GM21367 (cell line): ENCODE data around the gene FAM234A.
"Not testable (repeated sequence)": the region's sequence is repeated elsewhere in the genome, so short reads cannot be mapped to it uniquely, and the experiment has no call there.

Experiments used
- ATAC-seq: cut with Tn5 transposase; IDR thresholded peaks from one replicate; pipeline ENCODE4 v1.9.1; 2021; ENCODE audit not compliant: unreplicated experiment

The FAM234A gene

DNA sequence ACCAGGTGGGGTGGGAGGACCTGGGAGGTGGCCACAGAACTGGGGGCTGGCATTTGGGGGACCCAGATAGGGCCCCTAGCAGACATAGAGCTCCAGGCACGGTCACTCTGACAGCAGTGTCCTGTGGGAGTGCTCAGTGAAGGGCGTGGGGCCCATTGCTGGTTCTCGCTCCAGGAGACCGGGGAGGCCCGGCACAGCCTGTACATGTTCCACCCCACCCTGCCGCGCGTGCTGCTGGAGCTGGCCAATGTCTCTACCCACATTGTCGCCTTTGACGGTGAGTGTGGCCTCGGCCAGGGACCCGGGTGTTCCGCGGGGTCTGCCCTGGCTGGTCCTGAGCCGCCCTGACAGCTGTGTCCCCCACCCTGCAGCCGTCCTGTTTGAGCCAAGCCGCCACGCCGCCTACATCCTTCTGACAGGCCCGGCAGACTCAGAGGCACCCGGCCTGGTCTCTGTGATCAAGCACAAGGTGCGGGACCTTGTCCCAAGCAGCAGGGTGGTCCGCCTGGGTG lies 29.9 kb downstream of the FAM234A start:
- no peak for ATAC-seq

- no peak for ATAC-seq
Measured at GRCh38 chr16:265002-265529, 30.4 kb downstream of the FAM234A start.

DNA sequence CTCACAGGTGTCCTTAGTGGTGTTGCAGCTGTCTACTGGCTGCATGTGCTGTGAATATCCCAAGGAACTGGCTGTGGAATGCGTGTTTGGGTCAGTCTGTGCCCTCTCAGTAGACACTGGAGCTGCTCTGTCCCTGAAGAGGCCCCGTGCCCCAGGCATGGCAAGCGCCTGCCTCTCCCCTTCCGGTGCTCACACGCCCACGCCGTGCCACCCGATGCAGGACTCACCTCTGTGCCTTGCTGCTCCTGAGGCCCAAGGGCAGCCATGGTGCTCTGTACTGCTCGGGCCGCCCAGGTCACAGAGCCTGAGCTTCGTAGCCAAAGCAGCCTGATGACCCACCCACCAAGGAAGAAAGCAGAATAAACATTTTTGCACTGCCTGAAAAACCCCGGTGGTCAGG lies 31.1 kb downstream of the FAM234A start:
- no peak for ATAC-seq

DNA sequence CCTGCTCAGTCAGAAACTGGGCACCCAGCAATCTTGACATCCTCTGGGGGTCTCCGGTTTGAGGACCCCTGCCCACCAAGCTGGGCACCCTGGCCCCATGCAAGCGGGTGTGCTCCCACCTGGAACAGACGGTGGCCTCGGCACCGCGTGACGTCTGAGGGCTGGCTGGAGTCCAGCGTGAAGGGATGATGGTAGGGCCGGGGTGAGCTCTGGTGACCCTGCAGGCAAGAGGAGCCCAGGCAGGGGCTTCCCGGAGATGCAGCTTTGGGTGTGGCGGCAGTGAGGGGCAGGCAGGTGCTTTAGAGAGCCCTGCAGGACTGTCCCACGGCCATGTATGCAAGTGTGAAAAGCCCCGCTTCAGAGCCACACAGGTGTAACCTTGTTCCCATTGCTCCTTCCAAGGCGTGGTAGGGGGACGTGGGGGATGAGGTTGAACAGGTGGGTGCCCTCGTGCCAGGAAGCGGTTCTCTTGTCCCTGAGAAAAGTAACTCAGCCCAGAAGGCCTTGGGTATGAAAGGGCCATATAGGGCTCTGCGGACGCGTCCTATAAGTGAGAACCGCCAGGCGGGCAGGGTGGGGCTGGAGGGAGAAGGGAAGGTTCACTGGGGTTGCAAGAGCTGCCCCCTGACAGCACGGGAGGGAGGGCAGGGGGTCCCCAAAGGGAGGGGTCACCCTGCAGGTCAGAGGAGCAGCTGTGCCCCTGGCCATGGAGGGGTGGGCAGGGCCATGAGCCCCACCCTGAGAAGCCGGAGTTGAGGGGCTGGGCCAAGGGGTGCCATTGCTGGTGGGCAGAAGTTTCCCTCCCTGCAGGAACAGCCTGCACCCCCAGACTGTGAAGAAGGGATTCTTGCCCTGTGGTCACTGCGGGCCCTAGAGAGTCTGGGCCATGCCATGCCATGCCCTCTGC lies 31.9 kb downstream of the FAM234A start:
- ATAC-seq, result no peak

DNA sequence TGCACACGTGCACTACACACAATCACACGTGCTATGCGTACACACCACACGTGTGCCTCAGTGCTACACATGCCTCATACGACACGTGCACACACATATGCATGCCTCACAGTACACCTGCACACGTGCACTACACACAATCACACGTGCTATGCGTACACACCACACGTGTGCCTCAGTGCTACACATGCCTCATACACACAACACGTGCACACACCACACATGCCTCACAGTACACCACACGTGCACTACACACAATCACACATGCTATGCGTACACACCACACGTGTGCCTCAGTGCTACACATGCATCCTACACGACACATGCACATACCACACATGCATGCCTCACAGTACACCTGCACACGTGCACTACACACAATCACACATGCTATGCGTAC lies 32.9 kb downstream of the FAM234A start:
- ATAC-seq, result not testable (repeated sequence)

DNA sequence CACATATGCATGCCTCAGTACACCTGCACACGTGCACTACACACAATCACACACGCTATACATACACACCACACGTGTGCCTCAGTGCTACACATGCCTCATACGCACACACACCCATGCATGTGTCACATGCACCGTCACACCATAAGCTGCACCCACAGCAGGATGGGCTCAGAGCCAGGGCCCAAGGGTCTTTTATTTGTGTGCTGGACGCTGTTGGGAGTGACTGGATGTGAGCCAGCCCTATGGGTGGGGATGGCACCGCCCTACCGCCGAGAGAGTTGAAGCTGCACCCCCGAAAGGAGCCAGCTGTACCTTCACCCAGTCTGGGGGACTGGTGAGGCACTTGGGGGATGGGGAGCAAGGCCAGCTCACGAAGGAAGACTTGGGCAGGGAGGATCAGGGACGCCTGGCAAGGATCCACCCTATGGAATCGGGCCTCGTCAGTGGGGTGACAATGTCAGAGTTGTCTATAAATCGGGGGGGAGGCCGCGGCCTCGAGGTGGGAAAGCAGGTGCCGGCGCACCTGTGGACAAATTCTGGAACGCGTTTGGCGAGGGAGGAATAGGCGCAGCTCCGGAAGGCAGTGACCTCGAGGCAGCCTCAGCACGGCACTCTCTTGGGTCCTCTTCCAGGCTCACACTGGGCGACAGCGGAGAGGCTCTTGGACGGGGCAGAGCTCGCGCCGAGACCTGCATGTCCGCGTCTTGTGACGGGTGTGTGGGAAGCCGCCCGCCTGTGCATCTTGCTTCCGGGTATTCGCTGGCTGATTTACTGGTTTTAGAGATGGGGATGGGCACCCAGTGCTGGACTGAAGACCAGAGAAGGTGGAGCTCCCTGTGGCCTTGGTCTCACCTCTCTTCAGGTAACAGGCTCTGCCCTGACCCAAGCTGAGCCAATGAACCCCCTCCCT lies 33.8 kb downstream of the FAM234A start:
- no peak for ATAC-seq

DNA sequence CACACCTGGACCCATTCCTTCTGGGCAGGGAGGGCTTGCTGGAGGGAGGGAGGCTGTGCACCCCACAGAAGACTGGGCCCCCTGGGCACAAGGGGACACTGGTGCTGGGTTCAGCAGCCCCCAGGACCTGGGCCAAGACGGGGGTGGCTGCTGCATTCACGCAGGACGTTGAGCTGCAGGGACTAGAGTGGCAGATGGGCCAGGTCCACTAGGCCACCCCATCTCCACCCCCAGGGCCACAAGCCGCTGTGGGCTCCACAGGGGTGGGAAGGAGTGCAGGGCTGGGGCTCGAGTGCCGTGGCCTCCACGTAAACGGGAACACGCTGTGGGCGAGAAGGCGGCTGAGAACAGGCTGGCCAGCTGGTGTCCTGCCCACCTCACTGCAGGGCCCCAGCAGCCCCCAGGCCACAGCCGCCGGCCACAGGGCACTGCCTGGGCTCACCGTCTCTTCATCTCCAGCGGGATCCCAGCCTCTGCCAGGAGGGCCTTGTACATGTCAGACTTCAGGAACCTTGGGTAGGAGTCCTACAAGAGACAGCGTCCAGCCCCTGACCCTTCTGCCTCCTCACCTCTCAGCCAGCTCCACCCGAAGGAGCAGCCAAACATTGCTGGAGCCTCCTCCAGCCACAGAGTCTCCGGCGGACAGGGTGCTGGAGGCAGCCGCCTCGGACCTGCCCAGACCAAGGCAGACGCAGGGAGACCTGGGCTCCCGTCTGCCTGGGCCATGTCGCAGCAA lies 34.6 kb downstream of the FAM234A start:
- ATAC-seq, result no peak

- no peak for ATAC-seq
Measured at GRCh38 chr16:270381-271255, 36.0 kb downstream of the FAM234A start.

DNA sequence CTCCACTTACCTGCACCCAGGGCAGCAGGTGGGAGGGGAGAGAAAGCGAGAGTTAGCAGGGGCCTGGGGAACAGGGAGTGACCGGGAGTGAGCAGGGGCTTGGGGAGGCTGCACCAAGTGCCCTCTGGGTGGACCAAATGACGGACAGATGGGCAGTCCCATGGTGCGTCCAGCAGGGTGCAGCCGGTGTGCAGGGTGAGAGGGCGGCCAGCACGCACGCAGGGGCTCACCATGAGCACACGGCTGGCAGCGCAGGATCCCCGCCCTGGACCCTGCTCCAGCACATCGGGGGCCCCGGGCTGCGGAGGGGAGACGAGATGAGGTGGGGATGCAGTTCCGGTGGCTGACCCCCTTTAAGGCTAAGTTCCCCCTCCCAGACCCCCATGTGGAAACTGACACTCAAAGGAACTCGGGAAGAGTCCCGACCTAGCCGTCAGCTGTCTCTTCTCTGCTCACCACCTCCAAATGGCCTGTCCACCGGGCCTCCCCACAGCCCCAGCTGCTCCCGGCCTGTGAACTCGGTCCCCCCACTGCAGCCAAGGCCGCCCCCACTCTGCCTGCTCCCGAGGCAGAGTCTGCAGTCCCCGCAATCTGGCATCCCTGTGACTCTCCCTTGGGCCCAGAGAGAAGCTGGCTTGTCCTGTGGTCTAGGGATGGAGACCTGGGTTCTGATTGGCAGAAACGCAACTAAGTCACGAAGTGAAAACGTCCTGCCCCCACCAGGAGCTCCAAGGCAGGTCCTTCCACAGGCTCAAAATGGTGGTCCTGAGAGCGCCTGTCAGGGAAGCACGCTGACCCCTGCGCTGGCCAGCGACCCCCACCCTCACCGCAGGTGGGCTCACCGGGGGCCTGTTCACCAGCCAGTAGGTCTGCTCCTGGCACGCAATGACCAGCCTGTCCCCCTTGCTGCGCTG lies 38.3 kb downstream of the FAM234A start:
- ATAC-seq, result no peak

DNA sequence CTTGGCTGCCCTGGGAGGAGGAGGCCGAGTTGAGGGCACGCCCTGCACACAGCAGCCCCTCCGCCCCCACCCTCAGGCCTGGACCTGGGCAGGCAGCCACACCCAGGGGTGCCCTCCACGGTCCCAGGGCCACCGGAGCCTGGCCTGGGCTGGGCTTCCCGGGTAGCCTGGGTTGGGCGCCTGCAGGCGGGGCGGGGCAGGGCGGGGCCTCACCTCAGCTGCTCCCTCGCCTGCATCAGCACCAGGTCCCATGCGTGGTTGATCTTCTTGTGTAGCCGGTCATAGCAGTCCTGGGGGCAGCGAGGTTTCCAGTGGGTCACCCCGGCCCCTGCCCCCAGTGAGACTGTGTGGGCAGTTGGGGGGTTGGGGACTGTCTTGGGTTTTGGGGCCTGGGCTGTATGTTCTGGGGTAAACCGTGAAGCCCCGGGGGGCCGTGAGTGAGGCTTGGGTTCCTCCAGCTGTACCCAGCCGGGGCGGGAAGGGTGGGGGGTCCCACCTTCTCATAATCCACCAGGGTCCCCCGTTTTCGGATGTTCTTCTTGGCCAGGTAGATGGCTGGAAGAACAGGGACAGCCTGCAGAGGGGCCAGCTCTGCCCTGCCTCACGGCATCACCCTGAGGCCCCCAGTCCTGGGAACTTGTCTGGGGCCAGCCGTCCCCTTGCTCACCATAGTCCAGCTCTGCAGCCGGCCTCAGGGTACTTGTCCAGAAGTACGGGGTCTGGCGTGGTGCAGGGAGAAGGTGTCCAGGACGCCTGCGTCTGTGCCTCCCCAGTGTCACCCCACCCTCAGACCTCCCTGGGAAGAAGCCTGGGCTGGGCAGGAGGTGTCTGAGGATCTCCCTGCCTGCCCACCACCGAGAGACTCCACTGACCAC lies 39.2 kb downstream of the FAM234A start:
- ATAC-seq, result no peak

- ATAC-seq, result no peak
Measured at GRCh38 chr16:275041-275641, 40.5 kb downstream of the FAM234A start.

DNA sequence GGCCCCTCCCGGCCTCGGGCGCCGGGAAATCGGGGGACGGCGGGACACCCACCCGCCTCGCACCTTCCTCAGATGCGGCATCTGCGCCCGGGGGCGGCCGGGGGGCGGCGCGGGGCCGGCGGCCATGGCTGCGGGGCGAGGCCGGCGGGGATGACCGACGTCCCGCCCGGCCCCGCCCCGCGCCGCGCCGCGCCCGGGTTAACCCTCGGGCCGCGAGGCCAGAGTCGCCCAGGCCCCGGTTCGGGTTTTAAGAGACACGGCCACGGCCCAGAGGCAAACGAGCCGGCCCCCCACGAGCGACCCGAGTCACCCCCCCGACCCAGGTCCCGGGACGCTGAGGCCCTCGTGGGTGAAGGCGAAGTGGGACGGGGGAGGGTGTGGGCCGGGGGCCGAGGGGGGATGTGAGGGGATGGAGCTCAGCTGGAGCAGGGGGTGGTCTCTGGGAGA lies 41.2 kb downstream of the FAM234A start, which contains the start of gene RGS11:
Gene RGS11, minus strand, starts transcription at position 159 of the 447 bp plus-strand sequence. Its CDS starts 33 bp downstream, at position 126.
- ATAC-seq, result no peak

DNA sequence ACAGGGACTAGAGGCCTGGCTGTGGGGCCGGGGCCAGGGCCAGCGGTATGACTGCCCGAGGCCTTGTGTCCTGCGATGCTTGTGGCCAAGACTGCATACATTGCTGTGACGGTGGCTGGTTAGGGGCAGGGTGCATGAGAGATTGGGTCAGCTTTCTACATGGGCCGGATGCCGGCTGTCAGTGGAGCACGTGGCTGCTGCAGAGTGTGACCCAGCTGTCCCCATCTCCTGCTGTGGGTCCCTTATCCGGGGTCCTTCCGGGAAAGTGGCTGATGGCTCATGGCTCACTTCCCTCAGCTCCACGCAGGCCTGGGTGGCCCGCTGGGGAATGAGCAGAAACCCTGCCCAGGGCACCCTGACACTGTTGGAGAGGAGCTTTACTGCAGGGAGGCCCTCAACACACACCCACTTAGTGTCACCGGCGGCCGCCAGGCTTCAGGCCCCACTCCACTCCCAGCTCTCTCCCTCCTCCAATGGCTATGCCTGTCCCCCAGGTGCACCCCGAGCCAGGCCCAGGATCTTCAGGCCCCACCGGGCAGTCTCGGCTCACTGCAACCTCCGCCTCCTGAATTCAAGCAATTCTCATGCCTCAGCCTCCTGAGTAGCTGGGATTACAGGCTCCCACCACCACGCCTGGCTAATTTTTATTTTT lies 41.9 kb downstream of the FAM234A start:
- no peak for ATAC-seq

GRCh38 chr16:278863-279366 lies 44.3 kb downstream of the FAM234A start:
- ATAC-seq, result no peak

- no peak for ATAC-seq
Measured at GRCh38 chr16:279531-279930, 44.9 kb downstream of the FAM234A start.

DNA sequence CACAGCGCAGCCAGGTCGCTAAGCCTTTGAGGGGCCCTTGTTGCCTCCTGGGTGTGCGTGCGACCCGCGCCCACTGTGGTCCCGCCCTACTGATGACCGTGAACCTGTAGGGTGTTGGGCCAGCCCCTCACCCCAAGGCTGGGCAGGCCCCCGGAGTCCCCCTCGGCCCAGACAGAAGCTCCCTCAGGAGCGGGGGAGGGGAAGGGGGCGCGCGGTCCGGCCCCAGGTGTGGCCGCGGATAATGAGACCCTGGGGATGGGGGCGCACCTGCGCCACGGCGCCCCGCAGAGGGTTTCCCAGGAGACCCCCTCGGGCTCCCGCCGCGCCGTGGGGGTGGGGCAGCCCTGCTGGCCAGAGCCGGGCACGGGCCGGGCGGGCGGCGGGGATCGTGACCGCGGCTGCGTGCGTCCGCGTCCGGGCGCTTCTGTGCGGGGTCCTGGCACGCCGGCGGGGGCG lies 45.4 kb downstream of the FAM234A start:
- ATAC-seq, result no peak
